DND-41 (cell line): ENCODE data around the gene P2RX2.

Source experiments
- ATAC-seq: fragments of 200-7000 bp; cut with Tn5 transposase; 3 replicates; pipeline ENCODE4 v1.9.1; 2021; ENCODE audit warnings: low read depth; ENCODE audit not compliant: insufficient read depth
- DNase-seq: peaks from one replicate; pipeline ENCODE4 v3.0.0-alpha.2; 2020
- H2AFZ ChIP-seq: 2 replicates; pipeline ENCODE4 v1.6.0; 2012; ENCODE audit warnings: low read depth, low read length
- H3K27ac ChIP-seq: 2 replicates; pipeline ENCODE4 v1.5.1; 2012; ENCODE audit warnings: low read length, inconsistent platforms
- H3K27me3 ChIP-seq: fragments of 200-600 bp; sonication (generic); 2 replicates; pipeline ENCODE4 v1.6.0; 2012; ENCODE audit warnings: low read length, mild to moderate bottlenecking, inconsistent platforms; ENCODE audit not compliant: insufficient read depth, poor library complexity
- H3K36me3 ChIP-seq: 2 replicates; pipeline ENCODE4 v1.5.1; 2012; ENCODE audit warnings: low read length, inconsistent platforms; ENCODE audit not compliant: insufficient read depth
- H3K4me1 ChIP-seq: 2 replicates; pipeline ENCODE4 v1.5.1; 2012; ENCODE audit warnings: mild to moderate bottlenecking, low read length; ENCODE audit not compliant: insufficient read depth
- H3K4me2 ChIP-seq: 2 replicates; pipeline ENCODE4 v1.6.0; 2012; ENCODE audit warnings: mild to moderate bottlenecking, moderate library complexity, low read length, inconsistent platforms; ENCODE audit not compliant: insufficient read depth
- H3K4me3 ChIP-seq, 2 experiments: fragments of 200-600 bp in 1 of 2; shearing (Covaris generic) in 1 of 2; 2 replicates each; pipeline ENCODE4 v1.5.1; 2012 to 2016; ENCODE audit warnings: inconsistent platforms in 2 of 2, low read length in 2 of 2, mild to moderate bottlenecking in 2 of 2, low read depth in 1 of 2, moderate library complexity in 1 of 2
- H3K79me2 ChIP-seq: 2 replicates; pipeline ENCODE4 v1.6.0; 2012; ENCODE audit warnings: low read length, inconsistent platforms; ENCODE audit not compliant: insufficient read depth
- H3K9ac ChIP-seq: 2 replicates; pipeline ENCODE4 v1.6.0; 2012; ENCODE audit warnings: low read depth, mild to moderate bottlenecking, inconsistent platforms, low read length, moderate library complexity
- H3K9me3 ChIP-seq: 2 replicates; pipeline ENCODE4 v1.5.1; 2012; ENCODE audit warnings: low read length, moderate library complexity, mild to moderate bottlenecking, inconsistent platforms; ENCODE audit not compliant: insufficient read depth, severe bottlenecking
- H4K20me1 ChIP-seq: 2 replicates; pipeline ENCODE4 v1.6.0; 2012; ENCODE audit warnings: low read length; ENCODE audit not compliant: insufficient read depth
- EZH2 ChIP-seq: IDR thresholded peaks from 3 replicates; pipeline ENCODE4 v1.6.1; 2012; ENCODE audit warnings: borderline replicate concordance, low read depth, mild to moderate bottlenecking, moderate library complexity, low read length, inconsistent platforms; ENCODE audit not compliant: severe bottlenecking
- TF ChIP-seq, protein P1 (sequence below): IDR thresholded peaks from 2 replicates; pipeline ENCODE4 v1.5.1; 2012; ENCODE audit warnings: borderline replicate concordance, low read length, moderate library complexity, mild to moderate bottlenecking; ENCODE audit not compliant: poor library complexity, severe bottlenecking; ENCODE audit errors: extremely low read depth

Gene P2RX2

DNA sequence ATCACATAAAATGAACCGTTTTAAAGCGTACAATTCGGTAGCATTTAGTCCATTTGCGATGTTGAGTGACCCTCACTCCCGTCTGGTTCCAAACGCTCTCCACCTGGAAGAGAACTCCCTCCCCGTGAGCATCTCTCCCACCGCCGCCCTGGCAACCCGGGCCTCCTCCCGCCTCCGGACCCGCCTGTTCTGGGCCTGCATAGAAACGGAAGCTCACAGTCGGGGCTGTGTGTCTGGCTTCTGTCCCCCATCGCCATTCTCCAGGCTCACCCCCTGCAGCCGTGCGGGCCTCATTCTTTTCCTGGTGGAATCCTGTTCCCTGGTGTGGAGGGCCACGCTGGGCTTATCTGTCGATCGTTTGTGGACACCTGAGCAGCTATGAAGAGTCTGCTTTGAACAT, 25.5 kb upstream of the P2RX2 start:
- H4K20me1 ChIP-seq, result peaks cover 11% of the 10 kb centered on the region; the same call in 1 of the 2 replicates
- no peak overlapping the region for H3K4me3 ChIP-seq
- no peak for ATAC-seq
- H3K9me3 ChIP-seq, result no peaks in the 10 kb centered on the region
- TF ChIP-seq, protein P1, sequence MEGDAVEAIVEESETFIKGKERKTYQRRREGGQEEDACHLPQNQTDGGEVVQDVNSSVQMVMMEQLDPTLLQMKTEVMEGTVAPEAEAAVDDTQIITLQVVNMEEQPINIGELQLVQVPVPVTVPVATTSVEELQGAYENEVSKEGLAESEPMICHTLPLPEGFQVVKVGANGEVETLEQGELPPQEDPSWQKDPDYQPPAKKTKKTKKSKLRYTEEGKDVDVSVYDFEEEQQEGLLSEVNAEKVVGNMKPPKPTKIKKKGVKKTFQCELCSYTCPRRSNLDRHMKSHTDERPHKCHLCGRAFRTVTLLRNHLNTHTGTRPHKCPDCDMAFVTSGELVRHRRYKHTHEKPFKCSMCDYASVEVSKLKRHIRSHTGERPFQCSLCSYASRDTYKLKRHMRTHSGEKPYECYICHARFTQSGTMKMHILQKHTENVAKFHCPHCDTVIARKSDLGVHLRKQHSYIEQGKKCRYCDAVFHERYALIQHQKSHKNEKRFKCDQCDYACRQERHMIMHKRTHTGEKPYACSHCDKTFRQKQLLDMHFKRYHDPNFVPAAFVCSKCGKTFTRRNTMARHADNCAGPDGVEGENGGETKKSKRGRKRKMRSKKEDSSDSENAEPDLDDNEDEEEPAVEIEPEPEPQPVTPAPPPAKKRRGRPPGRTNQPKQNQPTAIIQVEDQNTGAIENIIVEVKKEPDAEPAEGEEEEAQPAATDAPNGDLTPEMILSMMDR, result no peak
- TF ChIP-seq EZH2, result no peak
- peaks cover 11% of the 10 kb centered on the region for H3K4me1 ChIP-seq
- no peak overlapping the region for H3K9ac ChIP-seq
- no peak overlapping the region for H3K4me2 ChIP-seq
- H3K79me2 ChIP-seq, result no peaks in the 10 kb centered on the region
- no peak overlapping the region for H3K27ac ChIP-seq
- no peaks in the 10 kb centered on the region for H3K27me3 ChIP-seq
- no peaks in the 10 kb centered on the region for H3K36me3 ChIP-seq
- no peak overlapping the region for H2AFZ ChIP-seq
- no peak for DNase-seq

DNA sequence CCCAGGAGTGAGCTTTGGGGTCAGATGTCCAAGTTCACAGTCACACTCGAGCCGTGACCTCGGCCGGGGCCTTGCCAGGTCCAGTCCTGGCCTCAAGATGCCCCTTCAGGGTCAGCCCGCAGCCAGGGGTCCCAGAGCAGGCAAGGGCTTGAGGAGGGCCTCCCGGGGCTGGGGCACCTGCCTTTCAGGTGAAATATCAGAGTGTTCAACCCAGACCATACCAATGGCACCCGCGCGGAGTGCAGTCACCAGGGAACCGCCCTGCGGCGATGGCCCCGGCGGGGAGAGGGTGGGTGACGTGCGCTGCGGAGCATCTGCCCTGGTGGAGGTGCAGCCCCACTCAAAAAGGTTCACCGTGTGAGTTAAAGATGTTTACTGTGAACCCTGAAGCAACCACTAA, 25.1 kb upstream of the P2RX2 start:
- Histone ChIP-seq H4K20me1 (peaks cover 11% of the 10 kb centered on the region; the same call in 1 of the 2 replicates), H3K36me3 (no peaks in the 10 kb centered on the region), H3K79me2 (no peaks in the 10 kb centered on the region), H2AFZ (no peak overlapping the region), H3K9me3 (no peaks in the 10 kb centered on the region), H3K4me1 (peaks cover 12% of the 10 kb centered on the region), H3K9ac (no peak overlapping the region), H3K4me3 (no peak overlapping the region), H3K27ac (no peak overlapping the region), H3K27me3 (no peaks in the 10 kb centered on the region), H3K4me2 (no peak overlapping the region)
- TF ChIP-seq, protein P1, result no peak
- TF ChIP-seq EZH2, result no peak
- ATAC-seq (no peak), DNase-seq (no peak)

DNA sequence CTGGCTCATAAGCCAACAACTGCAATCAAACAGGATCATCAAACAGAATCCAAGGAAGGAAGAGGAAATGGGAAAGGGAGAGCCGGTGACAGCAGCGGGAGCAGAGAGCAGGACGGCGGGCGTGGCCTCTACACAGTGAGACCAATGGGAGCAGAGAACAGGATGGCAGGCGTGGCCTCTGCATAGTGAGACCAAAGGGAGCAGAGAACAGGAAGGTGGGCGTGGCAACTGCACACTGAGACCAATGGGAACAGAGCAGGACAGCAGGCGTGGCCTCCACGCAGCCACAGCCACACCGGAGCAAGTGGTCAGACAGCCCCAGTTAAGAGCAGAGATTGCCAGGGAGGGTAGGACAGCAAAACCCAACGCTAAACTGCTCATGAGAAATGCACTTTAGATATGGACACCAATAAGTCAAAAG, 24.6 kb upstream of the P2RX2 start:
- no peak overlapping the region for H3K4me3 ChIP-seq
- H4K20me1 ChIP-seq, result peaks cover 8% of the 10 kb centered on the region; the same call in 1 of the 2 replicates
- no peaks in the 10 kb centered on the region for H3K79me2 ChIP-seq
- no peak overlapping the region for H3K4me2 ChIP-seq
- peak; percentile 47; the same call in 2 of the 3 replicates for ATAC-seq
- peak; percentile 47 for DNase-seq
- H3K27ac ChIP-seq, result no peak overlapping the region
- H3K9ac ChIP-seq, result no peak overlapping the region
- no peaks in the 10 kb centered on the region for H3K9me3 ChIP-seq
- no peak overlapping the region for H2AFZ ChIP-seq
- peaks cover 16% of the 10 kb centered on the region for H3K4me1 ChIP-seq
- TF ChIP-seq, protein P1, result no peak
- TF ChIP-seq EZH2, result no peak
- H3K27me3 ChIP-seq, result no peaks in the 10 kb centered on the region
- H3K36me3 ChIP-seq, result no peaks in the 10 kb centered on the region

DNA sequence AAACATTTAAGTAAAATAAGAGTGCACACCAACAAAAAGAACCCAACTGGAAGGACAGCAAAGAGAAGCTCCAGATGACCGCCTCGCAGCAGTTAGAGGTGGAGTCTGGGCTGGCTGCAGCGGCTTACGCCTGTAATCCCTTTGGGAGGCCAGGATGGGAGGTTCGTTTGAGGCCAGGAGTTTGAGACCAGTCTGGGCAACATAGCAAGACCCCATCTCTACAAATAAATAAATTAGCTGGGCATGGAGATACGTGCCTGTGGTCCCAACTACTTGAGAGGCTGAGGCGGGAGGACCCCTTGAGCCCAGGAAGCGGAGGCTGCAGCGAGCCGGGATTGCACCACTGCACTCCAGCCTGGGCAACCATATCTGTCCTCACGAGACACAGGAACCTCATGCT, 23.4 kb upstream of the P2RX2 start:
- peaks cover under 1% of the 10 kb centered on the region for H3K27me3 ChIP-seq

More for the DNA sequence above, 23.4 kb upstream of the P2RX2 start:
- H3K4me2 ChIP-seq, result no peak overlapping the region
- DNase-seq (no peak), ATAC-seq (no peak)
- H2AFZ ChIP-seq, result no peak overlapping the region
- H3K4me1 ChIP-seq, result peaks cover 17% of the 10 kb centered on the region
- H4K20me1 ChIP-seq, result peaks cover 5% of the 10 kb centered on the region; the same call in 1 of the 2 replicates
- H3K4me3 ChIP-seq, result no peak overlapping the region
- no peaks in the 10 kb centered on the region for H3K9me3 ChIP-seq
- no peaks in the 10 kb centered on the region for H3K36me3 ChIP-seq
- TF ChIP-seq EZH2, result no peak
- TF ChIP-seq, protein P1, result no peak
- no peak overlapping the region for H3K9ac ChIP-seq
- H3K79me2 ChIP-seq, result no peaks in the 10 kb centered on the region
- no peak overlapping the region for H3K27ac ChIP-seq
